Measurements from ENCODE around the gene AQP7.

- TF ChIP-seq CTCF (IDR thresholded peaks at IDR 0.05) (peak in 1 of 6 experiments; percentile 0), POLR2A (IDR thresholded peaks at IDR 0.05) (no peak)
Observed at GRCh38 chr9:33375238-33375840, 27.0 kb downstream of the AQP7 start.

Measured in esophagus squamous epithelium (tissue), 4 donors.